ENCODE measurements around the gene ZNF428. TPM values are rescaled to one million over a fixed set of nuclear protein-coding genes. Genes with fewer than 3 reads are reported as not detected.

ZNF428 gene
- total and polyA plus RNA-seq, 10 donors = 19.9 to 54.7 (median 27.7) TPM

GRCh38 chr19:43594081-43594697, 25.2 kb downstream of the ZNF428 start:
- H3K36me3 ChIP-seq = peaks cover 0 to 60% (median 35%) of the 10 kb centered on the region in 6 donors
- DNase-seq = no peak
- no peaks in the 10 kb centered on the region for H3K9me3 ChIP-seq
- TF ChIP-seq POLR2A (IDR thresholded peaks at IDR 0.05) = no peak
- no peak for TF ChIP-seq CTCF (IDR thresholded peaks at IDR 0.05 in 8 of 11, conservative IDR thresholded peaks at IDR 0.05 in 3 of 11)
- no peak for TF ChIP-seq POLR2AphosphoS5 (IDR thresholded peaks at IDR 0.05)
- intact Hi-C loops (cut with DNase I; ENCODE audit: low total_unique reads) = no loop called here
- H3K27ac ChIP-seq = peak overlapping the region in 7 of 8 donors; percentile 80 to 98 (median 96)
- H3K27me3 ChIP-seq (replicated peaks in 1 of 7) = no peaks in the 10 kb centered on the region
- WGBS, 5 donors = 87 to 94% (median 91%) methylated on average over 10 of the region's 10 CpGs
- peak overlapping the region; percentile 47 to 83 (median 68) for H3K4me3 ChIP-seq
- peaks cover 28 to 71% (median 46%) of the 10 kb centered on the region in 6 donors for H3K4me1 ChIP-seq

- peaks cover 26 to 58% (median 39%) of the 10 kb centered on the region in 6 donors for H3K4me1 ChIP-seq
- H3K9me3 ChIP-seq = no peaks in the 10 kb centered on the region
- H3K27ac ChIP-seq = no peak overlapping the region
- H3K27me3 ChIP-seq (replicated peaks in 1 of 7) = no peaks in the 10 kb centered on the region
- TF ChIP-seq POLR2AphosphoS5 (IDR thresholded peaks at IDR 0.05) (peak in 1 of 3 donors; percentile 19), CTCF (IDR thresholded peaks at IDR 0.05 in 8 of 11, conservative IDR thresholded peaks at IDR 0.05 in 3 of 11) (no peak)
- intact Hi-C loops (cut with DNase I; ENCODE audit: low total_unique reads) = no loop called here
- no peak for DNase-seq
- H3K36me3 ChIP-seq = peaks cover 0 to 58% (median 28%) of the 10 kb centered on the region in 6 donors
- H3K4me3 ChIP-seq = no peak overlapping the region
- 94 to 97% (median 96%) methylated on average over 24 to 37 of the region's 37 CpGs for WGBS, 5 donors
Measured at GRCh38 chr19:43592800-43593350, 26.6 kb downstream of the ZNF428 start.

- Histone ChIP-seq H3K27me3 (replicated peaks in 1 of 7) (no peaks in the 10 kb centered on the region), H3K4me3 (no peak overlapping the region), H3K27ac (no peak overlapping the region), H3K4me1 (peaks cover 20 to 51% (median 32%) of the 10 kb centered on the region in 6 donors), H3K9me3 (no peaks in the 10 kb centered on the region), H3K36me3 (peaks cover 0 to 64% (median 28%) of the 10 kb centered on the region in 6 donors)
- intact Hi-C loops (cut with DNase I; ENCODE audit: low total_unique reads) = no loop called here
- TF ChIP-seq CTCF (IDR thresholded peaks at IDR 0.05 in 8 of 11, conservative IDR thresholded peaks at IDR 0.05 in 3 of 11) = no peak
- no peak for TF ChIP-seq POLR2A (IDR thresholded peaks at IDR 0.05)
- TF ChIP-seq POLR2AphosphoS5 (IDR thresholded peaks at IDR 0.05) = no peak
- 96 to 97% (median 96%) methylated on average over 48 to 63 of the region's 63 CpGs for WGBS, 5 donors
- DNase-seq = peak; percentile 78
Measured at GRCh38 chr19:43591904-43592772, 27.3 kb downstream of the ZNF428 start.

Measured in spleen (tissue), 11 donors.